Uterine smooth muscle cell (primary cell): ENCODE data around the gene CAPNS2. TPM values are rescaled to one million over a fixed set of nuclear protein-coding genes. Genes with fewer than 3 reads are reported as not detected.

Source experiments
- total RNA-seq: library from RNA; depleted of rRNA; stranded (reverse); fragments of >200 nt; gene quantifications from 2 replicates; pipeline ENCODE4 v1.2.3, GENCODE V29; 2014

Gene CAPNS2
- total RNA-seq: 0.66 and 0.87 TPM in 2 replicates

GRCh38 chr16:55566432-55567175, at the start of gene CAPNS2:
TSS of gene CAPNS2 (plus strand) at chr16:55566684. CDS start at chr16:55566757, 73 bp downstream.

Other genes starting within 250 kb of the CAPNS2 start
- gene IRX6, start 242.5 kb upstream of the CAPNS2 start, total RNA-seq: not detected in 2 replicates
- gene MMP2, start 87.5 kb upstream of the CAPNS2 start, total RNA-seq: 657 and 1,958 TPM in 2 replicates
- 18.5 and 28.1 TPM in 2 replicates for gene LPCAT2, start 57.6 kb upstream of the CAPNS2 start, total RNA-seq
- not detected in 2 replicates for gene SLC6A2, start 89.3 kb downstream of the CAPNS2 start, total RNA-seq